Measurements from ENCODE around the gene ST8SIA5.

The ST8SIA5 gene

DNA sequence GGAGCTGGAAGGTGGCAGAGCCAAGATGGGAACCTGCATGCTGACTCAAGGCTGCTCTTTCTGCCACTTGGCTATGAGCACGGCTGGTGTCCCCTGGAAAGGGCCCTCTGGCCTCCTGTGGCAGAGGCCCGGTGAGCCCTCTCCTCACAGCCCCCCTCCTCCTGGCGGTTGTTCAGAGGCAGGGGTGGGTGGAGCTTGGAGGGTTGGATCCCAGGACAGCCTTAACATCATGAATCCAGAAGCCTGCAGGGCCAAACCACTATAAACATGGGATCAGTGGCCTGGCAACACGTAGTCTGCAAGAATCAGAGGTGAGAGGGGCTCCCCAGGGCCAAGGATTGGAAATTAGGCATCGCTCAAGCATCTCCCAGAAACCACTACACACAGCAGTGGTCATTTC is 51.3 kb downstream of the ST8SIA5 start:
- DNase-seq, result no peak

DNA sequence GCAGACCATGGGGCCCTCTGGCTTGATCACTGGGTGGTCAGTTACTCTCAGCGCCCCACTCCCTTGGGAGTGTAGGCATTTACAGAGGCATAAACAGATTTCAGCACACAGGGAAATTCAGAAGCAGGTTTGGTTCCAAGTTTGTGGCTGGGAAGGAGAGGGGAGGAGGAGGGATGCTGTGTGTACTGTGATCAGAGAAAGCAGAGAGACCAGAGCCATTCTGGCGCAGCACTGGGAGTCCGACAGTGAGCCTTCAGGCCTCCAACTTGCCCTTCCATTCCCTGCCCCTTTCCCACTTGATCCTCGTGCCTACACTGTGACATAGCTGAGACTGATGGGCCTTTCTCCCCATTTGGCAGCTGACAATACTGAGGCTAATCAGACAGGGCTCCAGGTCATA is 52.0 kb downstream of the ST8SIA5 start:
- no peak for DNase-seq

DNA sequence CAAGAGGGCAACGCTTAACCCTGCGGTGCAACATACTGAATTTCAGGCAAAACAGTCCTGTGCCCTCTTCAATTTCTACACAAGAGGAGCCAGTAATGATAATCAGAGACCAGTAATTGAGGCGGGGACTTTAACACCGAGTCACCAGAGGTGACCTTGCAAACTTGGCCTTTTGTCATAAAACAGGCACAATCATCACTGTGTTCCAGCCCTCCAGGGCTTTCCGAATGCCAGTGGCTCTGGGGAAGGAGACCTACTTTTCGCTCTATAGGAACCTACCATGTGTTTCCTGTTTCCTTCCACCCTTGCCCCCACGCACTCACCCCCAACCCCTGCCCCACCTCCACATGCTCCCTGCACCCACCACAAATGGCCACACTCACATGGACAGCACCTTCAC is 52.7 kb downstream of the ST8SIA5 start:
- no peak for DNase-seq

DNA sequence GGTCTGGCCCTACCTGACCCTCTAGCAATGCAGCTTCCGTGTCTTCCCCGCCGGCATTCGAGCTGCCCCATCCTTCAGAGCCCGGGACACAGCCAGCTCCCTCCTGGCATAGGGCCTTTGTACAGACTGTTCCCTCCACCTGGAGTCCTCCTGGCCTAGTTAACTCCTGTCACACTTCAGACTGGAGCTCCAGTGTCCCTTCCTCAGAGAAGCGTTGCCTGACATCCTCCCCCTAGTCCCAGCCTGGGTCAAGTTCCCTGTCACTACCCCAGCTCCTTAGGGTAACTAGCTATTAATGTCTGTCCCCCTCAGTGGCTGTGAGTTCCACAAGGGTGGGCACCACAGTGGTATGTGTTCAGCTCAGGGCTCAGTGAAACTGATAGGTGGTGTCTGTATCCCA is 54.4 kb downstream of the ST8SIA5 start:
- no peak for DNase-seq

DNA sequence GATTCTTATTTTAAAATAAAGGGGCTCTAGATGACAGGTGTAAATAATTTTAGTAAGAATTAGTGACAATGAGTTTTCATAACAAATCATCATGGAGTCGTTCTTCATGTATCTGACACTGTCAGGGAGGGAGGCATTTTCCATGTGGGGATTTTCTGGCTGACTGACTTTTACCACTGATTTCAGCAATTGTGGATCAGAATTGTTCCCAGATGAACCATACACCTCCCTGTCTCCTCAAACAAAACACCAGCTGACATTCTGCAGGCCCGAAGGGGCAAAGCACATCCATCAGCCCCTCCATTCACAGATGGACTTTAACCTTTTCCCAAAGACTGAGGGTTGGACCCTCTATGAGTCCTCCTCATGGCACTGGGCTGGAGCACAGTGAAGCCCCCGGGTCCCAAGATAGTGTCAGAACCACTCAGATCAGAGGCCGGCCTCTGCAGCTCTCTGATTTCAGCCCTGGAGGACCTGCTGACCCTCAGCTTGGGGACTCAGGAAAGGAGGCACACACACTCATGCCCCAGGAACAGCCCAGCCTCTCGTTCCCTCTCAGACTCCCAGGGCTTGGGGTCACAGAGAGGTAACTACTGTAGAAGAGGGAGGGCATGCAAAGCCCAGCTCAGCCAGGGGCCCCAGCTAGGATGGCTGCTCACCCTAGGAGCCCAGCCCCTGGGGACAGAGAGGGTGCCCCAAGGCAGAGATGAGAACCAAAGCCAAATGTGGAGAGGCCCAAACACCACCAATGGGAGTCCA is 56.6 kb downstream of the ST8SIA5 start:
- no peak for DNase-seq

DNA sequence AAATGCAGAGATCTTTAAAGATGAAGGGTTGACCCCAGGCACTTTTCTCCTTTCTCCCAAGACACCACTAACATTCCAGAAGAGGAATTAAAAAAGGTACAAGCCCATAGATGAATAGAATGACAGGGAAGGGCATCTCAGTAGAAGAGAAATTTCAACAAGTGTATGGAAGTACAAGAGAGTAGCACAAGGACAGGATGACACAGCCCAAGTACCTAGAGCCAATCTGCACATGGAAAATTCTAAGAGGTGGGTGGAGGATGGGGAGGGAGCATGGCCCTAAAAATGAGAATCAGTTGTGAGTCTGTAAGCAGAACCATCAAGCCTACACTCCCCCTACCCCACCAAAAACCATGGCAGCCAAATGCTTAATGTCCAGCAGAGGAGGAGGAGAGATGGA is 60.2 kb downstream of the ST8SIA5 start:
- no peak for DNase-seq

DNA sequence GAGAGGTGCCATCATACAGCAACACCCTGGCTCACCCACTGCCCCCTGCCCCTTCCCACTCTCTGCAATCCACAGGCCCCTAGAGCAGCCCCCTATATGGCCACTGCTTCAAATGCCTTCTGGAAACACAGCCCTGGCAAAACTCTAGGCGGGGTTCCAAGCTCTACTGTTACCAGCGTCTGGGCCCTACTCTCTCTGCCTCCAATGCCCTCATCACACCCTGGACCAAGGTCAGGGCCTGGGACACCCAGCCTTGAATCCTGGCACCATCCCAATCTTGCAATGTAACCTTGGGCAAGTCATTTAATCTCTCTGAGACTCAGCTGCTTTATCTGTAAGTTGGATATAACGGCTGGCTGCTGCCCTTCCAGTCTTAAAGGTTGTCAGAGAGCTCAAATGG is 60.6 kb downstream of the ST8SIA5 start:
- DNase-seq, result no peak

DNA sequence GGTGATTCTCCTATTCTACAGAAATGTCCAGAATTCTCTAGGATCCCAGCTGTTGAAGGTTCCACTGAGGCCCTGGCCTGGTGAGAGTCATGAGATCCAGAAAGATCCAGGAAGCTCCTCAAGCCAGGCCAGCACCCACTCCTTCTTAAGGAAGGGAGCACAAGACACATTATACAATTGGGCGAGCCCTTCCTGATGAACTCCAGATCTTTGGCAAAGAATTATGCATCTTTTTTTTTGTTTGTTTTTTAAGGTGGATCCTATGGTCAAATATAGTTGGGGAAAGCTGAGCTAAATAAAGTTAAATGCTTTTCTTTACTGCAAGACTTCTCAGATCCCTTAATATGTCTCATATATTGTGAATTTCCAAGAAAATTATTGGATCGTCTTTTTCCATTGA is 62.9 kb downstream of the ST8SIA5 start:
- no peak for DNase-seq

DNA sequence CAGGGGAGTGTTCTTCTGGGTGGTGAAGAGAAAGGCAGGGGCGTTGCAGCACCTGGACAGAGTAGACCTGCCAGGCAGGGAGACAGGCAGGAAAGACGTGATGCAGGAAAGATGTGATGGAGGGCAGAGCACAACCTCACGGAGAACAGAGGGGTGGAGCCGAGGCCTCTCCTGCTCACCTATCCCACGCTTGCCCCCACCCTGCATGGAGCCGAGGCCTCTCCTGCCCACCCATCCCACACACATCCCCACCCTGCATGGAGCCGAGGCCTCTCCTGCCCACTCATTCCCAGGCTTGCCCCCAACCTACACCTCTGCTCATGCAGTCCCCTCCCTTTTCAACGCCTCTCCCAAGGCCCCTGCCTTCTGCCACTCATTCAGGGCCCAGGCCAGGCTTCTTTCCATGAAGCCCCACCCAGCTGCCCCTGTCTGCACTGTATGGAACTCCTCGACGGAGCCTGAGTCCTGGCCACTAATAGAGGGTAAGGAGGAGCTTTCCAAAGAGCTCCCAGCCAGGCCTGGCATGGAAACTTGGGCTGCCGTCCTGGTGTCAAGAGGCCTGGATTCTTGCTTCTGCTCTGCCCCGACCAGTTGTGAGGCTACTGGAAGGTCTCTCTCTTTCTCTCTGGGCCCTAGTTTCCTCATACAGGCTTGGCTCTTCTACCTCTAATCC is 67.9 kb downstream of the ST8SIA5 start:
- no peak for DNase-seq

DNA sequence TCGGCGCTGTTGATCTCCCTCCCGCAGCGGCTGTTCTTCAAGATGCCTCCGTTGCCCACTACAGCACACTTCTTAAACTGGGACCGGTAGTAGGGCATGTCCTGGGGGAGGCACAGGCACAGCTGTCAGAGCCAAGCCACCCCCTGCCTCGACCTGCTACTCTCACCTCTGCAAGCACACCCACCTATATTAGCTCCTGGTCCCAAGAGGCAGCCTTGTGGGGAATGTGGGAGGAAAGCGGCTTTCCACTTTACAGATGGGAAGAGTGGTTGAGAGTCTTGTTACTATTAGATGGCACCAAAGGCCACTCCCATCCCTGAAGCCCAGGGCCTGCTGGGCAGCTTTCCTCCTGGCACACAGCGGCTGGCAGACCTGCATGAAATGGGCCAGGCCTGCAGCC is 70.7 kb downstream of the ST8SIA5 start:
- DNase-seq, result no peak

DNA sequence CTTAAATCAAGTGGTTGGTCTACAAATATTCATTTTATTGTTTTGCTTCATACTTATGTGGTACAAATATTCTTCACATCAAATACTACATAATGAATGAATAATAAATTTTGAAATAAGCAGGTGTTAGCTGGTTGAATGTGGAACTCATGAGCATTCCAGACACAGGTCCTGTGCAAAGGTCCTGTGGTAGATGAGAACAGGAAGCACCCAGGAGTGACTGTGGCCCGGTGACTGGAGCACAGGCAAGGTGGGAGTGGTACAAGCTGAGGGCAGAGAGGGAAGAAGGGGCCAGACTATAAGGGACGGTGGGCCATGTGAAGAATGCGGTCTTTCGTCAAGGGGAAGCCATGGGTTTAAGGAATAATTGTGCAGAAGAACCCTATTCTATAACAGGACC is 73.6 kb downstream of the ST8SIA5 start:
- DNase-seq, result no peak

DNA sequence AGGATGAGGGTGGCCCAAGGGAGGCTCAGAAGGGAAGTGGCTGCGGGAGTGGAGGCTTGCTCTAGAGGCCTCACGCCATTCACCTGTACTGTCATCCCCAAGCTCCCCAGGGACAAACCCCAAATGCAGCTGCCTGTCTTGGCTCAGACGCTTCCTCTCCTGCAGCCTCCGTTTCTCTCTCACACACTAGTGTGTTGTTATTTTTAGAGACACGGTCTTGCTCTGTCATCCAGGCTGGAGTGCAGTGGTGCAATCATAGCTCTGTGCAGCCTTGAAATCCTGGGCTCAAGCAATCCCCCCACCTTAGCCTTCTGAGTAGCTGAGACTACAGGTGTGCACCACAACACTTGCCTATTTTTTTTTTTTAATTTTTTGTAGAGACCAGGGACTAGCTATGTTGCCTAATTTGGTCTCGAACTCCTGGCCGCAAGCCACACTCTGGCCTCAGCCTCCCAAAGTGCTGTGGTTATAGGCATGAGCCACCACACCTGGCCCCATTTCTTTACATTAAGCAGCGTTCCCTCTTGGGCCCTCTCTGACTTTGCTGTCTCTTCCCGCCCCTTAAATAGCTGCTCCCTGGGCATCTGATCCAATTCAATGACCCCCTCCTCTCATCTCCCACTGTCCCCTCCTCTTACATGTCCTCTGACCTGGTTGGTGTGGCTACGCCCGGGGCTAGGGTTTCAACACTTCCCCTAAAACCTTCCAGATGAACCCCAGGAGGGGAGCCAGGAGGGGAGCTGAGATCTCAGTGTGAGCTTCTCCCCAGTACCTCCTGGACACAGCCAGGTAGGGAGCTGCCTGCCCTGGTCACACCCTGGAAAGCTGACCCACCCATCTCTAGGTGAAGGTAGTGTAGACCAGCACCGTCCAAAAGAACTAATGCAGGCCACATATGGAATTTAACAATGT is 75.8 kb downstream of the ST8SIA5 start:
- no peak for DNase-seq

DNA sequence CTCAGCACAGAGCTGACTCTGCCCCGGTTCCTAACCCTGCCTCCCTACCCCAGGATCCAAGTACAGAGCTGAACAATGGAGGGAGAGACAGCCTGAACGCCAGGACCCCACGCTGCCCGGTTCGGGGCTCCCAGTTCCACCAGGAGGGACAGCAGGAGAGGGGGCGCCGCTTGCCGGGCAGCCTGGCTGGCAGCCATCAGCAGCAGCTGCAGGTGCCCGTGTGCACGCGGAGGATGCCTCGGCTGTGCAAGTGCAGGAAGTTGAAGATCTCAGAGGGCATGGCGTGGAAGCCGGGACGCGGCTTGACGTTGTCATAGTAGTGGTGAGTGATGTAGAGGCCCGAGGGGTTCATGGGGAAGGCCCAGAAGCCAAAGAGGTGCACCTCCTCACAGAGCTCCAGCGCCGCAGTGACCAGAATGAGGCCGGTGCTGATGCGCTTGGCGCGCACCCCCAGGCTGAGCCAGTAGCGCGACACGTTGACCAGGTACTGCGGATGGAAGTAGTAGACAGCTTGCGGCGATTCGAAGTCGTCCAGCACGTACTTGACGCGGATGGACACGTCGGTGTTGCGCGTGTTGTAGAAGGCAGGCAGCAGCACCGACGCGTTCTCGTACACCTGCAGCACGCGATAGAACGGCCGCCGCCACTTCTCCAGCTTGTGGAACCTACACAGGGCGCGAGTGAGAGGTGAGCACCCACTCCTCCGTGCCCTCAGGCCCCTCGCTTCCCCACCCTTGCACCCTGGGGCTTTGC is 76.8 kb downstream of the ST8SIA5 start:
- DNase-seq, result no peak

DNA sequence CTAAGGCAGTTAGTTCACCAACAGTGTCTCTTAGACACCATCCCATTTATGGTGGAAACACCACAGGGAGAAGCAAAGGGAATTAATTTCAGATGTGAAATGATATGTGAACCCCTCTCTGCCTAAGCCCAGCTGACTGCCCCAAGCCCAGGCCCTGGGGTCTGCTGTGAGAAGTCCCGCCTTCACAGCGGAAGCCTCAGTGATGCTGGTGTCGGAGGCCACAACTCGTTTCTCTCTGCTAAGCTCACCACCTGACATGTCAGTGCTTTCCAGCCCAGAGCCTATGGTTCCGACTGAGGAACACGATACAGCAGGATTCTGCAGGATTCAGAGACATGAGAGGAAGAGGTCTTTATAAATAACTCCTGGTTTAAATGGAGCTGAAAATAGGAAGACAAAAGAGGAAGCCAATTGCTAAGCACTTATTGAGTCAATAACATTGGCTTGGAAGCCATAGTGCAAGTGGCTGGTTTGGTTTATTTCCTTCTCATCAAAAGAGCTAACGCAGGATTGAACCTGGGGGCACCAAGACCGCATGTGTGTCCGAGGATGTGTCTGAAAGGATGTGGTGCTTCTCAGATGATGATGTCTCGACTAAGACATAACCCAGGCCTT is 78.0 kb downstream of the ST8SIA5 start:
- DNase-seq, result no peak

DNA sequence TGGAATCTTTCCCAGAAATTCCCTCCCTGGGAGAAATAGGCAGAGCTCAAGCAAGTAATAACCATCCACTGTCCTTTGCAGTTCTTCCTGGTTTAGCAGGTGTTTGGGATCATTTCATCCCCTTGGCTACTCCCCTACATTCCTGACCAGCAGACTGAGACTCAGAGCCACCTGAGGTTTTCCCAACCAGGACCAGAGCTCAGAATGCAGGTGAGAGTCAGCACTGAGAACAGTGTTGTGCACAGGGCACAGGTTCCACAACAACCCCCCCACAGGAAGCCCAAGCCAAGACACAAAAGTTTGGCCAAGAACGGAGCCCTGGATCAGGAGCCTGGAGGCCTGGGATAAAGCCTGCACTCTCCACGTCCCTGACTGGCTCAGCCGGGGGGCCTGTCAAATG is 78.8 kb downstream of the ST8SIA5 start:
- DNase-seq, result no peak

DNA sequence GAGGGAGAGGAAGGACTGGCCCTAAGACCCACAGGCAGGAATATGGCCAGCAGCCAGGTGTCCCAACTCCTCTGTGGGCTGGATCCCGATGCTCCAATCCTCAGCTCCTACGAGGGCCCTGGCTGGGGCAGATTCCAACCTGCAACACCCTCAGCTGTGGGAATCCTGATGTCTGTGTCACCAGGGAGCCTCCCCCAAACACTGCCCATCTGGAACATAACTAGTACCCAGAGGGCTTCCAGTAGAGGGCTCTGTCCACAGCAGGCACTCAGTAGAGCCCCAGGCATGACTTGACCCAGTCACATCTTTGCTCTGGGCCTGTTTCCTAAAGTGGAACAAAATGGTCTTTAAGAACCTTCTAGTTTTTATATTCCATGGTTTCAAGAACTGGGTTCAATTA is 79.2 kb downstream of the ST8SIA5 start:
- DNase-seq, result no peak

DNA sequence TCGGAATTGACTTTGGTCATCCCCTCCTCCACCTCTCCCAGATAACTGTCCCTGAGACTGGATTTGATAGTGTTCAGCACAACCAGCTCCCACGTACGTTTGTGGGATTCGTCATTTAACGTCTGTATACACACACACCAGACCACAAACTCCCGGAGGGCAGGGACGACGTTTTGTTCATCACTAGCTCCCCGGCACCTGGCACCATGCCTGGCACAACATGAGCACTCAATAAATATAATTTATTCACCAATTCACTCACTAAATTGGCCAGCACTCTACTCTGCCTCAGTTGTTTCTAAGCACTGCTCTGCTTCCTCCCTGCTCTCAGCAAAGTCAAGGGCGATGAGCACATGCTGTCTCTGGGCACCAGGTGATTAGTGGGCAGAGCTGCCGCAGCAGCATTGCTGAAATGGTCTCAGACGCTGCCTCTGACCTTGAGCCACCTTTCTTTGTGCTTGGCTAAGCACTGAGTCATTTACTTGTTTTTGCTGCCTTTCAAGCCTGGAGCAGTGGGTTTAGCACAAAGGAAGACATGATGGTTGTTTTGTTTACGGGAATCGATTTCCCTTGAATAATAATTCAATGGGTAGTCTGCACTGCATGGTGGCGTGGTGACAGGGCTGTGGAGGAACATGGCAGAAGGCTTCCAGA is 80.5 kb downstream of the ST8SIA5 start:
- no peak for DNase-seq

DNA sequence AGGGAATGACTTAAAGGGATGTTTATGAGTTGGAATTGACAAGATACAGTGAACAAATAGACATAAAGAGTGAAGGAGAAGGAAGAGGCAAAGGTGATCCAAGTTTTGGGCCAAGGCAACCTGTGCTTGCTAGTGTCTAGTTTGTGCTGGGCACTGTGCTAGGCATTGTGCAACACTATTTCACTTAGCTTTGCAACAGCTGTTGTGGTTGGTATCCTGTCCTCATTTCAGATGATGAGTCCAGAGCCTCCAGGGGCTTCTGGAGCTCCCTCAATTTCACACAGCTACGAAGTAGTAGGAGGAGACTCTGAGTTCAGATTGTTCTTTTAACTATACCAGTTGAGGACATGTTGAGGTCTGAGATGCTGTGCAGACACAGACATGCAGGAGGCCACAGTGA is 81.7 kb downstream of the ST8SIA5 start:
- DNase-seq, result no peak

DNA sequence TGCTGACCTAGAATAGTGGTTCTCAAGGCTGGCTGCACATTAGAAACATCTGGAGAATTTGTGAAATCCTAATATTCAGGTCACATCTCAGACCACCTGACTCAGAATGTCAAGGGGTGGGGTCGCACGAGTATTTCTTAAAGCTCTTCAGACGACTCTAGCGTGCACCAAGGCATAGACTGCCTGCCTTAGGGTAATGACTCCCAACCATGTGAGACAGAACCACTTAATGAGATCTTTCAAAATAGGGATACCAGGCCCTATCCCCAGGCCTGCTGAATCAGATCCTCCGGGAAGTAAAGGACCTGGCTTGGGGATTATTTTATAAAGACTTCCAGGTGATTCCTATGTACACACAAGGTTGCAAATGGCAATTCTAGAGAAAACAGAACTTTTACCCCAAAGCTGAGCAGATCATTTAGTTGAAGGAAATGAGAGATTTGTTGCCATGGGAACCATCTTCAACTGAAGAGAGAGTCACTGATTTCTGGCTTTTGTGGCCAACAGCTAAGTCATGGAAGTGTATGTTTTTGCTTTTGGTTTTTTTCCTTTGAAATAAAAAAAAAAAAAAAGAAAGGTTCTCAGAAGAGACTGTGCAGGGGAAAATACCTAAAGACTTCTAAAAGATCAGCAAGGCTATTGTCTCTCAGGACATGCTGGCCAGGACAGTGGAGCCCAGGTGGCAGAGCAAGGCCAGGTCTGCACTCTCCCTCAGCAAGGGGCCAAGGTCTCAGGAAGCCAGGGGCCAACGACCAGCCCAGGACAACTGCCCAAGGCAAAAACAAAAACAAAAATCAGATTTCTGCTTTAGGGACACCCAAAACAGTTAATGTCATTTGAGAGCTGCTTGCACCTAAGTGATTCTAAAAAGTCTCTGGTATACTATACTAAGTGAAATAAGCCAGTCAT is 84.5 kb downstream of the ST8SIA5 start:
- no peak for DNase-seq

DNA sequence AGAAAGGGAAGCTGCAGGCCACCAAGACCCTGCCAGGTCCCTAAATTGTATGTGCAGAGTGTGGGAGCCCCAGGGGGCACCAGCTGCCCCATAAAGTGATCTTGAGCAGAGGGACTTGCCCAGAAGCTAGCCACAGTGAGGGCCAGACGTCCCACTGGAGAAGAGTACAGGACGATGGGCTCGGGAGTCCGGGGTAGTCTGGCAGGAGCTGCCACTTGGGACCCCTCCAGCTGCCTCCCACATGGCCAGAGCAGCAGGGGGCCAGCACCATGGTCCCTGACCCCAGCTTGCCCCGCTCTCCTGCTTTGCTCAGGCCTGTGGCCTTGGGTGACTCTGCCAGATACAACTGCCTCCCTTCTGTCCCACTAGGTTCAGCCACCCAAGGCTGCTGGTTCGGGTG is 88.2 kb downstream of the ST8SIA5 start:
- DNase-seq, result no peak

DNA sequence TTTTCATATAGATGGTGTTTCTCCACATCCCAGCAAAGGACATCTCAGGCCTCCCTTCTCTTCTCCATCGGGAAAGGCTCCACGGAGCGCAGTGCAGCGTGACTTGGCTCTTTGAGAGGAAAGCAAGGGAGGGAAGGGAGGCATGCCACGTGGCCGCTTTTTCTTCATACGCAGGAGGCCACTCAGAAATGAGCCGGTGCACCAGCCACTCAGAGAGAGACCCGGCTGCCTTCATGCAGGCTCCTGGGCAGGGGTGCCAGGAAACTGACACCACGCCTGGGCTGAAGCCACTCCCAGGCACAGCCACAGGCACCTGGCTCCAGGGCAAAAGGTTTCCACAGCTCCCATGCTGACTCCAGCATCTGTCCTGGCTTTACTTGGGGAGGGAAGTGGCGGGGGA is 88.7 kb downstream of the ST8SIA5 start:
- DNase-seq, result no peak
